Breast epithelium (tissue), 4 donors: ENCODE measurements around the gene SEMA3E. TPM values are rescaled to one million over a fixed set of nuclear protein-coding genes. Genes with fewer than 3 reads are reported as not detected.
"Not testable (repeated sequence)": the region's sequence is repeated elsewhere in the genome, so short reads cannot be mapped to it uniquely, and the experiment has no call there.

Experiments used
- DNase-seq, 2 donors: peaks; one replicate each; pipeline ENCODE4 v3.0.0-alpha.2; 2019; ENCODE audit warnings: low spot score in 2 of 2
- H3K27ac ChIP-seq, 2 donors: fragments of 200-600 bp; sonication (generic) in 1 of 2; one replicate each; pipeline ENCODE4 v1.5.1; 2016 to 2019; ENCODE audit warnings: mild to moderate bottlenecking in 1 of 2
- H3K27me3 ChIP-seq, 2 donors: fragments of 200-600 bp; sonication (generic) in 1 of 2; one replicate each; pipeline versions ENCODE4 v1.5.1 to v1.6.0; 2017 to 2019; ENCODE audit warnings: control low read depth in 1 of 2, mild to moderate bottlenecking in 1 of 2
- H3K36me3 ChIP-seq: fragments of 200-600 bp; one replicate; pipeline ENCODE4 v1.5.1; 2019
- H3K4me1 ChIP-seq, 2 donors: fragments of 200-600 bp; sonication (generic); one replicate each; pipeline ENCODE4 v1.5.1; 2016 to 2019; ENCODE audit warnings: control low read depth in 1 of 2
- H3K4me3 ChIP-seq, 3 donors: fragments of 200-600 bp; sonication (generic); 1 replicate in 2 of 3; 2 replicates in 1 of 3; pipeline ENCODE4 v1.5.1; 2016 to 2019; ENCODE audit warnings: mild to moderate bottlenecking in 3 of 3, moderate library complexity in 2 of 3
- H3K9me3 ChIP-seq, 2 donors: fragments of 200-600 bp; sonication (generic) in 1 of 2; one replicate each; pipeline ENCODE4 v1.5.1; 2016 to 2019; ENCODE audit warnings: control low read depth in 1 of 2
- POLR2A ChIP-seq: fragments of 450-650 bp; IDR thresholded peaks from one replicate; pipeline ENCODE4 v1.6.1; 2016; ENCODE audit warnings: antibody characterized with exemption, mild to moderate bottlenecking, moderate library complexity
- POLR2AphosphoS5 ChIP-seq, 3 donors: sonication (generic); formaldehyde crosslinking; IDR thresholded peaks; one replicate each; pipeline ENCODE4 v1.6.1; 2017; ENCODE audit warnings: antibody characterized with exemption in 3 of 3
- intact Hi-C: fragments of 100-400 bp; cut with DNase I; formaldehyde crosslinking; loops from one replicate; pipeline ENCODE4 v1.15.1; 2023; ENCODE audit warnings: low total_unique reads
- total RNA-seq, 3 donors: library from RNA; depleted of rRNA; stranded (reverse); fragments of >200 nt; gene quantifications; one replicate each; pipeline ENCODE4 v1.1.0, GENCODE V29; 2016
- TF ChIP-seq, protein P1 (sequence below), 3 donors: fragments of 450-650 bp; IDR thresholded peaks; one replicate each; pipeline ENCODE4 v1.5.1; 2016 to 2017; ENCODE audit warnings: antibody characterized with exemption in 3 of 3, mild to moderate bottlenecking in 3 of 3, moderate library complexity in 3 of 3

SEMA3E gene
- total RNA-seq, 3 donors from 2014 or later = 4.3 to 13.5 (median 11.8) TPM

DNA sequence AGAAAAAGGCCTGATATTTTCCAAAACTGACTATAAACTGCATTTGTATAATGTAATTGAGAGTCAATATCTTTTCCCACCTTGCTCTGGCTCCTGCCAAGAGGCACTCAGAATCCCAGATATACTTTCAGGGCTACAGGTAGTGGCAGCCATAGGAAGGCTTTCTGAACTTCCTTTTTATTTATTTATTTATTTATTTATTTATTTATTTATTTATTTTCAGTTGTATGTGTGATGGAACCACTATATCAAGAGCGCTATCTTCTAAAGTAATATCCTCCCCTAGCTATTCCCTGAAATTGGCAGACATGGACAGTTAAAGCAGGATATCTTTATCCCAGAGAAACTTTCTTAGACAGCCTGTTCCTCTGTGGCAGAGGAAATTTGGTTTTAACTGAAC is 86.7 kb downstream of the SEMA3E start:
- H3K4me3 ChIP-seq = no peak overlapping the region
- intact Hi-C loops = no loop called here
- TF ChIP-seq, protein P1, sequence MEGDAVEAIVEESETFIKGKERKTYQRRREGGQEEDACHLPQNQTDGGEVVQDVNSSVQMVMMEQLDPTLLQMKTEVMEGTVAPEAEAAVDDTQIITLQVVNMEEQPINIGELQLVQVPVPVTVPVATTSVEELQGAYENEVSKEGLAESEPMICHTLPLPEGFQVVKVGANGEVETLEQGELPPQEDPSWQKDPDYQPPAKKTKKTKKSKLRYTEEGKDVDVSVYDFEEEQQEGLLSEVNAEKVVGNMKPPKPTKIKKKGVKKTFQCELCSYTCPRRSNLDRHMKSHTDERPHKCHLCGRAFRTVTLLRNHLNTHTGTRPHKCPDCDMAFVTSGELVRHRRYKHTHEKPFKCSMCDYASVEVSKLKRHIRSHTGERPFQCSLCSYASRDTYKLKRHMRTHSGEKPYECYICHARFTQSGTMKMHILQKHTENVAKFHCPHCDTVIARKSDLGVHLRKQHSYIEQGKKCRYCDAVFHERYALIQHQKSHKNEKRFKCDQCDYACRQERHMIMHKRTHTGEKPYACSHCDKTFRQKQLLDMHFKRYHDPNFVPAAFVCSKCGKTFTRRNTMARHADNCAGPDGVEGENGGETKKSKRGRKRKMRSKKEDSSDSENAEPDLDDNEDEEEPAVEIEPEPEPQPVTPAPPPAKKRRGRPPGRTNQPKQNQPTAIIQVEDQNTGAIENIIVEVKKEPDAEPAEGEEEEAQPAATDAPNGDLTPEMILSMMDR (IDR thresholded peaks at IDR 0.05) = no peak
- TF ChIP-seq POLR2A (no peak), POLR2AphosphoS5 (IDR thresholded peaks at IDR 0.05) (no peak)
- no peaks in the 10 kb centered on the region for H3K36me3 ChIP-seq
- no peak overlapping the region for H3K27ac ChIP-seq
- no peaks in the 10 kb centered on the region for H3K27me3 ChIP-seq
- H3K9me3 ChIP-seq = no peaks in the 10 kb centered on the region
- no peak for DNase-seq
- H3K4me1 ChIP-seq = no peaks in the 10 kb centered on the region

DNA sequence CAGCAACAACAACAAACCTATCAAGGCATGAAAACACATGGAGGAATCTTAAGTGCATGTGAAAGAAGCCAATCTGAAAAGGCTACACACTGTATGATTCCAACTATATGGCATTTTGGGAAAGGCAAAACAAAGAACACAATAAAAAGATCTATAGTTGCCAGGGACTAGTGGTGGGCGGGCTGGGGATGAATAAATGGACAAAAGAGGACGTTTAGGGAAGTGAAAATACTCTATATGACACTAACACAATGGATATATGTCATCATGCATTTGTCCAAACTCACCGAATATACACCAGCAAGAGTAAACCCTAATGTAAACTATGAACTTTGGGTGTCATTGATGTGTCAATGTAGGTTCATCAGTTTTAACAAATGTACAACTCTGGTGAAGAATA is 89.1 kb downstream of the SEMA3E start:
- no peaks in the 10 kb centered on the region for H3K27me3 ChIP-seq
- H3K9me3 ChIP-seq = no peaks in the 10 kb centered on the region
- no peaks in the 10 kb centered on the region for H3K4me1 ChIP-seq
- no peak overlapping the region for H3K27ac ChIP-seq
- no peaks in the 10 kb centered on the region for H3K36me3 ChIP-seq
- TF ChIP-seq POLR2A (no peak), POLR2AphosphoS5 (IDR thresholded peaks at IDR 0.05) (no peak)
- TF ChIP-seq, protein P1 (IDR thresholded peaks at IDR 0.05) = no peak
- intact Hi-C loops = no loop called here
- H3K4me3 ChIP-seq = no peak overlapping the region
- DNase-seq = no peak

DNA sequence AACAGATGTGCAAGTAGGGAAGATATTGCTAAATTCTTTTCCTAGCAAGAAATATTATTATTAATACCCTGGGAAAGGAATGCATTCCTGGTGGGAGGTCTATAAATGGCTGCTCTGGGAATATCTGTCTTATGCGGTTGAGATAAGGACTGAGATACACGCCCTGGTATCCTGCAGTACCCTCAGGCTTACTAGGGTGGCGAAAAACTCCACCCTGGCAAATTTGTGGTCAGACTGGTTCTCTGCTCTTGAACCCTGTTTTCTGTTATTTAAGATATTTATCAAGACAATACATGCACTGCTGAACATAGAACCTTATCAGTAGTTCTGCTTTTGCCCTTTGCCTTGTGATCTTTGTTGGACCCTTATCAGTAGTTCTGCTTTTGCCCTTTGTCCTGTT is 96.4 kb downstream of the SEMA3E start:
- H3K27me3 ChIP-seq, intact Hi-C loops: not testable (repeated sequence)

DNA sequence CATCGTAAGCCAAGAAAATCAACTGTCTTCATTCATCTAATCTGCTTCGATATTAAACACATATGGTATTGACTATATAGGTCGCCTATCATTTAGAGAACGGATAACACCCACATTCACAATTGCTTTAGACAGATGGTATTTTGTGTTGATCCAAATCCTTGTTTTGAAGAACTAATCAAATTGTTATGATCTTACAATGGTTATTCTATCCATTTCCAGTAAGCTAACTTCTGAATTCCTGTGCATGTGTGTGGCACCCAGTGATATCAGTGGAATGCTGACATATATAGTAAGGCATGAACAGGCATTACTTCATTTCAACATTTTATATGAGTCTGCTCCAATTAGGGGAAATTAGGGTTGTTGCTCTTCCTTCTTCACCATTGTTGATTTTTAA is 98.8 kb downstream of the SEMA3E start:
- no peaks in the 10 kb centered on the region for H3K9me3 ChIP-seq
- H3K36me3 ChIP-seq = no peaks in the 10 kb centered on the region
- no peak overlapping the region for H3K4me3 ChIP-seq
- no peak for DNase-seq
- H3K27me3 ChIP-seq = no peaks in the 10 kb centered on the region
- intact Hi-C loops = no loop called here
- no peaks in the 10 kb centered on the region for H3K4me1 ChIP-seq
- H3K27ac ChIP-seq = no peak overlapping the region
- TF ChIP-seq, protein P1 (IDR thresholded peaks at IDR 0.05) = no peak
- TF ChIP-seq POLR2AphosphoS5 (IDR thresholded peaks at IDR 0.05) = no peak
- no peak for TF ChIP-seq POLR2A

More for the DNA sequence above, 96.4 kb downstream of the SEMA3E start:
- DNase-seq, H3K36me3 ChIP-seq, H3K27ac ChIP-seq, H3K4me1 ChIP-seq, H3K4me3 ChIP-seq, H3K9me3 ChIP-seq: not testable (repeated sequence)

DNA sequence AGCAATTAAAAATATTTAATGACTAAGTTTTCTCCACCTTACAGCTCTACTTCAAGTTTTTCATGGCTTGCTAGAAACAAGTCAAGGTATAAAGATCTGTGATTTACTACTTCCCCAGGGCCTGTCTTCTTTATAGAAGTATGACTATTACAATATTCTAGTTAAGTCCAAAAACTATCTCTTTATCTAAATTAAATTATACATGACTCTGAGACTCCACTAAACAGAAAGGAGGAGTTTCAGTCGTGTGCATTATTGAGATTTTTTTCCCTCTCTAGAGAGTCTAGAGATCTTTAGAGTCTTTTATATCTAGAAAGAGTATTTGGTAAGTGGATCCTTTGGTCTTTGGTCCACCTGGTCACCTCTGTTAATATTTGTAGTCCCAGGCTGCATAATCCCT is 100.7 kb downstream of the SEMA3E start:
- no peak overlapping the region for H3K27ac ChIP-seq
- DNase-seq = no peak
- H3K4me1 ChIP-seq = no peaks in the 10 kb centered on the region
- no peak overlapping the region for H3K4me3 ChIP-seq
- H3K9me3 ChIP-seq = no peaks in the 10 kb centered on the region
- TF ChIP-seq POLR2AphosphoS5 (IDR thresholded peaks at IDR 0.05) = no peak
- no peak for TF ChIP-seq POLR2A
- TF ChIP-seq, protein P1 (IDR thresholded peaks at IDR 0.05) = no peak
- intact Hi-C loops = no loop called here
- H3K27me3 ChIP-seq = no peaks in the 10 kb centered on the region
- H3K36me3 ChIP-seq = no peaks in the 10 kb centered on the region

DNA sequence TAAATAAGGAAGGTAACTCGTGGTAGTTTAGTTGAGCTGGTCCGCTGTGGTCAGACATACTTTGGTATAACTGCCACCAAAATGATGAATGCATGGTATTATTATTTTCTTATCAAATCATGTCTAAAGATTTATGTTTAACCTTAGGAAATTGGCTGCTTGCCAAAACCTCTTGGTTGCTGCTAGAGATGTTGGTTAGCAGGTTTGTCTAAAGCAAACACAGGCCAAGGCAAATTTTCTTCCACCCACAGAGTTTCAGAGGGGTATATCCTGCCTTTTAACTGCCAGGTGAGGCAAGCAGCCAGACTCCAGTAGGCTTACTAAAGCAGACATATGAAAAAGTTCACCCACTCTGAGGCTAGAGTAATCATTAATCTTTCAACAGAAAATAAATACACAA is 101.4 kb downstream of the SEMA3E start:
- H3K36me3 ChIP-seq = no peaks in the 10 kb centered on the region
- intact Hi-C loops = no loop called here
- no peak overlapping the region for H3K4me3 ChIP-seq
- no peaks in the 10 kb centered on the region for H3K27me3 ChIP-seq
- TF ChIP-seq POLR2AphosphoS5 (IDR thresholded peaks at IDR 0.05) (no peak), POLR2A (no peak)
- TF ChIP-seq, protein P1 (IDR thresholded peaks at IDR 0.05) = no peak
- H3K4me1 ChIP-seq = no peaks in the 10 kb centered on the region
- H3K9me3 ChIP-seq = no peaks in the 10 kb centered on the region
- no peak overlapping the region for H3K27ac ChIP-seq
- DNase-seq = no peak
